K562 (cell line): ENCODE measurements around the gene SORT1. TPM values are rescaled to one million over a fixed set of nuclear protein-coding genes. Genes with fewer than 3 reads are reported as not detected.
A peak's percentile ranks its signal among the peaks of the same experiment; 100 is the strongest.

Experiments
- ATAC-seq: fragments of 200-7000 bp; cut with Tn5 transposase; 3 replicates; pipeline ENCODE4 v1.9.1; 2020; ENCODE audit warnings: moderate library complexity
- BruUV-seq: library from RNA; stranded (reverse); fragments of 400-500 nt; replicated peaks from 2 replicates; lab custom pipeline; 2021; lab: Mats Ljungman, UMichigan
- CTCF ChIA-PET: fragments of 300-600 bp; formaldehyde crosslinking; extraction: SDS; loops from one replicate; lab custom pipeline; 2021; ENCODE audit warnings: low intra/inter-chr PET ratio; lab: Yijun Ruan, JAX
- POLR2A ChIA-PET: fragments of 300-600, 350-650 bp; sonication (Branson Sonifier 250); formaldehyde crosslinking; extraction: SDS; loops from one replicate; lab custom pipeline; 2021; ENCODE audit warnings: antibody characterized with exemption, inconsistent platforms; lab: Yijun Ruan, JAX
- DNase-seq, 4 experiments: peaks; one replicate each; pipeline versions ENCODE4 v3.0.0 to v3.0.0-alpha.2; 2011 to 2018; ENCODE audit warnings: low spot score in 3 of 4, mixed read lengths in 3 of 4; ENCODE audit errors: extremely low read depth in 1 of 4
- FAIRE-seq: peaks from 2 replicates; lab custom pipeline; 2011; peaks lifted over from hg19 to GRCh38; lab: Jason Lieb, UNC
- H2AFZ ChIP-seq: 2 replicates; pipeline ENCODE4 v1.6.0; 2011; ENCODE audit warnings: low read depth, low read length, control low read depth, inconsistent platforms
- H3K27ac ChIP-seq: fragments of 200-600 bp; 3 replicates; pipeline ENCODE4 v1.8.0; 2011; ENCODE audit warnings: low read depth, mild to moderate bottlenecking, control low read depth, inconsistent platforms, low read length, moderate library complexity, mixed read lengths; ENCODE audit errors: extremely low read depth
- H3K27me3 ChIP-seq, 2 experiments: fragments of 300-600 bp in 1 of 2; 2 replicates in 1 of 2; 3 replicates in 1 of 2; pipeline versions ENCODE4 v1.6.0 to v1.8.0; 2011; ENCODE audit warnings: inconsistent platforms in 2 of 2, low read length in 2 of 2, mild to moderate bottlenecking in 1 of 2, mixed read lengths in 1 of 2, moderate library complexity in 1 of 2; ENCODE audit not compliant: control insufficient read depth in 2 of 2, insufficient read depth in 2 of 2
- H3K36me3 ChIP-seq: fragments of 300-600 bp; 3 replicates; pipeline ENCODE4 v1.8.0; 2011; ENCODE audit warnings: mild to moderate bottlenecking, low read length, inconsistent platforms; ENCODE audit not compliant: control insufficient read depth, insufficient read depth
- H3K4me1 ChIP-seq, 2 experiments: fragments of 200-600 bp in 1 of 2; replicated peaks in 1 of 2; 2 replicates in 1 of 2; 3 replicates in 1 of 2; pipeline versions ENCODE4 v1.5.1 to v1.8.0; 2011; ENCODE audit warnings: inconsistent platforms in 2 of 2, low read length in 2 of 2, mild to moderate bottlenecking in 1 of 2, mixed read lengths in 1 of 2, moderate library complexity in 1 of 2; ENCODE audit not compliant: control insufficient read depth in 2 of 2, insufficient read depth in 2 of 2
- H3K4me2 ChIP-seq: 2 replicates; pipeline ENCODE4 v1.6.1; 2011; ENCODE audit warnings: low read length, control low read depth, inconsistent platforms, mixed read lengths; ENCODE audit not compliant: insufficient read depth
- H3K4me3 ChIP-seq: fragments of 200-600 bp; sonication (generic), shearing (Covaris generic); 2 replicates; pipeline ENCODE4 v1.5.1; 2016; ENCODE audit warnings: control low read depth, inconsistent platforms
- H3K79me2 ChIP-seq: fragments of 200-600 bp; 3 replicates; pipeline ENCODE4 v1.8.0; 2011; ENCODE audit warnings: low read length, inconsistent platforms; ENCODE audit not compliant: control insufficient read depth, insufficient read depth
- H3K9ac ChIP-seq, 2 experiments: 2 replicates each; pipeline versions ENCODE4 v1.6.0 to v1.6.1; 2011; ENCODE audit warnings: low read depth in 2 of 2, low read length in 2 of 2, control low read depth in 1 of 2, inconsistent platforms in 1 of 2, mild to moderate bottlenecking in 1 of 2, mixed read lengths in 1 of 2; ENCODE audit not compliant: insufficient read depth in 1 of 2
- H3K9me1 ChIP-seq: one replicate; pipeline ENCODE4 v1.6.0; 2011; ENCODE audit warnings: inconsistent platforms, mild to moderate bottlenecking, low read length, moderate library complexity; ENCODE audit not compliant: control insufficient read depth, insufficient read depth
- H3K9me3 ChIP-seq: replicated peaks from 2 replicates; pipeline ENCODE4 v1.5.1; 2011; ENCODE audit warnings: low read depth, low read length, inconsistent platforms; ENCODE audit not compliant: control insufficient read depth, insufficient read depth
- H4K20me1 ChIP-seq: replicated peaks from 2 replicates; pipeline ENCODE4 v1.6.1; 2011; ENCODE audit warnings: low read length, inconsistent platforms, mixed read lengths; ENCODE audit not compliant: control insufficient read depth, insufficient read depth
- ATF3 ChIP-seq, 2 experiments: fragments of 450-650 bp in 1 of 2; sonication (generic) in 1 of 2; formaldehyde crosslinking in 1 of 2; IDR thresholded peaks in 1 of 2; conservative IDR thresholded peaks in 1 of 2; 2 replicates each; pipeline versions ENCODE4 v1.6.1 to v1.8.1; 2016 to 2023; ENCODE audit warnings: mild to moderate bottlenecking in 2 of 2, moderate library complexity in 2 of 2, inconsistent platforms in 1 of 2, missing genetic modification reagents in 1 of 2
- DIDO1 ChIP-seq: fragments of 450-650 bp; IDR thresholded peaks from 2 replicates; pipeline ENCODE4 v1.6.1; 2016; ENCODE audit warnings: low read depth, missing biosample characterization, missing genetic modification characterization
- HMGN3 ChIP-seq: IDR thresholded peaks from 2 replicates; pipeline ENCODE4 v1.6.1; 2011; ENCODE audit warnings: borderline replicate concordance, low read depth, mild to moderate bottlenecking, mixed read lengths, low read length; ENCODE audit not compliant: insufficient read length; ENCODE audit errors: extremely low read depth
- KLF10 ChIP-seq: fragments of 250-450 bp; sonication (Bioruptor Pico); IDR thresholded peaks from 2 replicates; pipeline ENCODE4 v1.6.1; 2021; ENCODE audit warnings: matching md5 sums
- MAFF ChIP-seq: IDR thresholded peaks from 2 replicates; pipeline ENCODE4 v1.6.1; 2012; ENCODE audit warnings: low read length, improper control_type of control experiment
- MCM2 ChIP-seq: fragments of 450-650 bp; IDR thresholded peaks from 2 replicates; pipeline ENCODE4 v1.6.1; 2017; ENCODE audit warnings: low read depth, mild to moderate bottlenecking
- NR4A1 ChIP-seq, 2 experiments: fragments of 250-450 bp in 1 of 2; fragments of 450-650 bp in 1 of 2; sonication (Bioruptor Pico) in 1 of 2; IDR thresholded peaks; 2 replicates each; pipeline versions ENCODE4 v1.4.0 to v1.6.1; 2016 to 2020; ENCODE audit warnings: mild to moderate bottlenecking in 2 of 2, missing compliant biosample characterization in 1 of 2, missing genetic modification characterization in 1 of 2, moderate library complexity in 1 of 2
- POLR2G ChIP-seq: fragments of 200-400 bp; formaldehyde crosslinking; IDR thresholded peaks from 2 replicates; pipeline ENCODE4 v1.6.1; 2017; ENCODE audit warnings: low read depth, mild to moderate bottlenecking, antibody characterized with exemption, low read length, moderate library complexity
- PREB ChIP-seq: sonication (generic); formaldehyde crosslinking; IDR thresholded peaks from 2 replicates; pipeline ENCODE4 v1.8.1; 2023; ENCODE audit warnings: mild to moderate bottlenecking, missing genetic modification reagents
- TAL1 ChIP-seq: fragments of 450-650 bp; IDR thresholded peaks from 2 replicates; pipeline ENCODE4 v1.6.1; 2016; ENCODE audit warnings: mild to moderate bottlenecking
- TCF7 ChIP-seq: sonication (generic); IDR thresholded peaks from 2 replicates; pipeline ENCODE4 v1.6.1; 2016; ENCODE audit warnings: antibody characterized with exemption, borderline replicate concordance
- THRAP3 ChIP-seq: fragments of 450-650 bp; IDR thresholded peaks from 2 replicates; pipeline ENCODE4 v1.6.1; 2016; ENCODE audit warnings: mild to moderate bottlenecking, inconsistent platforms, borderline replicate concordance
- ZBTB9 ChIP-seq: fragments of 450-650 bp; formaldehyde crosslinking; IDR thresholded peaks from 2 replicates; pipeline ENCODE4 v1.4.0; 2020; ENCODE audit warnings: mild to moderate bottlenecking, moderate library complexity
- ZC3H4 ChIP-seq: sonication (generic); formaldehyde crosslinking; IDR thresholded peaks from 2 replicates; pipeline ENCODE4 v1.9.0; 2021; ENCODE audit warnings: missing genetic modification reagents, borderline replicate concordance
- ZNF561 ChIP-seq: fragments of 450-650 bp; formaldehyde crosslinking; conservative IDR thresholded peaks from 2 replicates; pipeline ENCODE4 v1.4.0; 2020; ENCODE audit warnings: mild to moderate bottlenecking, moderate library complexity
- ZNF830 ChIP-seq: fragments of 250-450 bp; sonication (Bioruptor Pico); IDR thresholded peaks from 2 replicates; pipeline ENCODE4 v1.5.0; 2021; ENCODE audit warnings: mild to moderate bottlenecking
- WGBS: fragments of 100-300 bp; shearing (Covaris generic); methylation state at CpG from one replicate; pipeline ENCODE4 v1.1.6; 2016; ENCODE audit warnings: low coverage, mixed read lengths; ENCODE audit not compliant: insufficient coverage; ENCODE audit errors: missing lambda C conversion rate; 5-methylcytosine and 5-hydroxymethylcytosine counted together
- in situ Hi-C: fragments of 300-500 bp; cut with MboI; formaldehyde crosslinking; loops from 4 replicates; pipeline ENCODE4 v1.15.0; 2018; ENCODE audit warnings: inconsistent platforms, mixed read lengths
- intact Hi-C: fragments of 100-400 bp; cut with micrococcal nuclease; formaldehyde crosslinking; loops from 2 replicates; pipeline ENCODE4 v1.14.2; 2022
- polyA plus RNA-seq, 8 experiments: library from polyadenylated mRNA; depleted of rRNA in 4 of 8; stranded (reverse) in 5 of 8; unstranded in 3 of 8; fragments of >200 nt; fragmentation: Nextera tagmentation in 2 of 8; fragmentation: Illumina TruSeq in 1 of 8; extraction: Ambion mirVana in 2 of 8; extraction: Trizol in 1 of 8; gene quantifications; 2 replicates each; pipeline versions ENCODE4 v1.2.1 to v1.2.3, GENCODE V29; 2011 to 2014; ENCODE audit warnings: inconsistent platforms in 1 of 8, missing spikeins in 1 of 8
- total RNA-seq, 7 experiments: library from RNA; depleted of rRNA in 6 of 7; stranded (reverse); fragments of >200 nt in 6 of 7; fragmentation: Illumina TruSeq in 2 of 7; extraction: Trizol in 2 of 7; gene quantifications; 2 replicates each; pipeline versions ENCODE4 v1.2.1 to v1.2.3, GENCODE V29; 2011 to 2021; ENCODE audit warnings: low replicate concordance in 1 of 7

Gene SORT1
- total and polyA plus RNA-seq, 9 of the 15 experiments (the other 6 are each of a cell fraction or from before 2014, with no cell fraction given) = 27.4 to 112 (median 65.0) TPM

GRCh38 chr1:109425391-109426280, 27.9 kb upstream of the SORT1 start:
- H3K9me1 ChIP-seq = no peaks in the 10 kb centered on the region
- CTCF ChIA-PET = no interaction called here
- peak overlapping the region; percentile 87 for H3K27ac ChIP-seq
- 1% methylated on average over 32 of the region's 32 CpGs for WGBS
- peak overlapping the region; percentile 89 for H2AFZ ChIP-seq
- H3K9ac ChIP-seq = peak overlapping the region; percentile 89 to 96
- H3K4me1 ChIP-seq = peaks cover 18 to 23% of the 10 kb centered on the region in 2 experiments; a peak in 4 of 5 replicates
- no peaks in the 10 kb centered on the region for H3K27me3 ChIP-seq
- H3K4me2 ChIP-seq = peak overlapping the region; percentile 94
- intact Hi-C loops (no loop called here), in situ Hi-C loops (no loop called here)
- no peaks in the 10 kb centered on the region for H4K20me1 ChIP-seq
- H3K9me3 ChIP-seq = no peaks in the 10 kb centered on the region
- H3K79me2 ChIP-seq = peaks cover 63% of the 10 kb centered on the region
- TSS peak; percentile 78 for BruUV-seq
- FAIRE-seq = peak; percentile 68
- DNase-seq = peak in 2 of 4 experiments; percentile 74 to 83
- peak; percentile 80 for ATAC-seq
- H3K4me3 ChIP-seq = peak overlapping the region; percentile 60
- peaks cover 34% of the 10 kb centered on the region for H3K36me3 ChIP-seq
- POLR2A ChIA-PET = interaction anchor here (0.6 to 3.5 kb wide), 24 partner anchors 9 to 318 kb away, joined by 3 to 25 read pairs (median 3); partner anchors contain the start of gene SARS1
- TF ChIP-seq THRAP3 = 0 out of 2 replicates have a peak, but pooled peaks have one; percentile 73
- TF ChIP-seq ATF3 (IDR thresholded peaks at IDR 0.05) = peak; percentile 80
- peak; percentile 64; the same call in 1 of the 2 replicates for TF ChIP-seq ATF3 (CRISPR knock-in tag; conservative IDR thresholded peaks at IDR 0.05)
- TF ChIP-seq MAFF = no peak; the same call in 1 of the 2 replicates
- no peak; the same call in 1 of the 2 replicates for TF ChIP-seq PREB (CRISPR knock-in tag)
- peak; percentile 37; the same call in 1 of the 2 replicates for TF ChIP-seq ZBTB9 (CRISPR knock-in tag)
- no peak for TF ChIP-seq NR4A1 (CRISPR knock-in tag; IDR thresholded peaks at IDR 0.05)
- TF ChIP-seq NR4A1 (tag; IDR thresholded peaks at IDR 0.05) = peak; percentile 40; the same call in 1 of the 2 replicates
- no peak for TF ChIP-seq ZNF561 (CRISPR knock-in tag)
- TF ChIP-seq KLF10 = no peak
- TF ChIP-seq POLR2G = no peak
- 0 out of 2 replicates have a peak, but pooled peaks have one; percentile 18 for TF ChIP-seq TAL1
- peak; percentile 54 for TF ChIP-seq HMGN3
- TF ChIP-seq ZC3H4 (CRISPR knock-in tag) = no peak
- no peak for TF ChIP-seq DIDO1 (tag)
- TF ChIP-seq ZNF830 = no peak
- no peak for TF ChIP-seq TCF7
- TF ChIP-seq MCM2 = no peak
